GM12873 (cell line): ENCODE results near the gene CCDC127.

Experiments
- CTCF ChIP-seq: IDR thresholded peaks from 2 replicates; pipeline ENCODE4 v1.5.1; 2012; ENCODE audit warnings: low read depth, mild to moderate bottlenecking, moderate library complexity, low read length, control low read depth; ENCODE audit not compliant: insufficient read depth; ENCODE audit errors: missing control alignments

Gene CCDC127

DNA sequence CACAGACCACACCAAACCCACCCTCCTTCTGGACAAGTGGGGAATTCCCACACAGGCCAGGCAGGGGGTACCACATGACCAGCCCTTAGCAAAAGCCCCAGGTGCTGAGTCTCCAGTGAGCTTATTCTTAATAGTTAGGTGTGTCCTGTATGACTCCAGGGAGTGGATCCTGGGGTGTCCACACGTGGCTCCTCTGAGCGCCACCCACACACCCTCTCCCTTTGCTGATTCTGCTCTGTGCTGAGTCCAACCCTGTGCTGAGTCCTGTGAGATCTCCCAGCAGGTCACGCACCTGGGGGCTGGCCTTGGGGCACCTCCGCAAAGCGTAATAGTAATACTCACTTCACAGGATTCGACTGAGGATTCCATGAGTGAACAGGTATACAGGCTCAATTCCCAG lies 14.0 kb downstream of the CCDC127 start:
- TF ChIP-seq CTCF: no peak

GRCh38 chr5:203246-203930 lies 14.6 kb downstream of the CCDC127 start:
- no peak for TF ChIP-seq CTCF

DNA sequence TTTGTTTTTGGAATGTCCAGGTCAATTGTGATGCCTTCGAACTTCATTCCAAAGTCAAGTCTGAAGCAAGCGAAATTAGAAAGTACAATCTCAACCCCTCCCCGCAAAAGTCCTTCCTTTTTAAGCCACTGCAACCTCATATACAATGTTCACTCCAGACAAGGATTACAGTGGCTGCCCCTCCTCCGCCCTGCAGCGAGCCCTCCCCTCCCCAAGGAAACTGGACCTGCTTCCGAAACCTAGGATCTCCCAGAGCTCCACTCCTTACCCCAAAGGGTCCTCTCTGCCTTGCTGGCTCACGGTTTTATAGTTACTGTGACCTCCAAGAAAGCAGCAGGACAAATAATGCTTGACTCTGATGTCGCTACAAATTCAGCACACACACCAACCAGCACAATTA lies 16.3 kb downstream of the CCDC127 start:
- TF ChIP-seq CTCF: no peak

DNA sequence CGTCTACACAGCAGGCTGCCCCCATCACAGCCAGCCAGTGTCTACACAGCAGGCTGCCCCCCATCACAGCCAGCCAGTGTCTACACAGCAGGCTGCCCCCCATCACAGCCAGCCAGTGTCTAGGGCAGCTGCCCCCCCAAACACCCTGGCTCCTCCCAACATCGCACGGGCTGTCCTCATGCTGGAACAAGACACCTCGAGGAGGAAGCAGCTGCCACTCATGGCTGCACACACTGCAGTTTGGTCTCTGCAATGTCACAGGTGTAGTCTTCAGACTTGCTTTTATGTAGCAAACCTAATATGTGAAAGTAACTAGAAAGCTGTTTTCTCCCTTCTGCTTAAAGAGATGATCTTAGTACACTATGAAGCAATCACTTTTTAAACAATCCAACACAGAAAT lies 17.0 kb downstream of the CCDC127 start:
- no peak for TF ChIP-seq CTCF

- TF ChIP-seq CTCF: no peak
These were observed 17.9 kb downstream of the CCDC127 start for GRCh38 chr5:199950-200645.

- TF ChIP-seq CTCF: no peak
These were observed 18.6 kb downstream of the CCDC127 start for GRCh38 chr5:199197-199949.

- TF ChIP-seq CTCF: no peak
These were observed 19.3 kb downstream of the CCDC127 start for GRCh38 chr5:198516-199196.
